ENCODE data around the gene C9orf152. TPM values are rescaled to one million over a fixed set of nuclear protein-coding genes. Genes with fewer than 3 reads are reported as not detected.
"Not testable (repeated sequence)": the region's sequence is repeated elsewhere in the genome, so short reads cannot be mapped to it uniquely, and the experiment has no call there.

The C9orf152 gene
- total RNA-seq, 1 donor from 2014 or later: not detected

- Mint-ChIP-seq H3K36me3 (ENCODE audit: unreplicated experiment) (no peaks in the 10 kb centered on the region), H3K27ac (ENCODE audit: unreplicated experiment) (no peak overlapping the region), H3K4me3 (ENCODE audit: unreplicated experiment) (no peak overlapping the region), H3K27me3 (ENCODE audit: unreplicated experiment) (peaks cover 28% of the 10 kb centered on the region), H3K9me3 (ENCODE audit: unreplicated experiment) (peaks cover under 1% of the 10 kb centered on the region), H3K4me1 (ENCODE audit: unreplicated experiment) (no peaks in the 10 kb centered on the region)
- TF ChIP-seq CTCF (IDR thresholded peaks at IDR 0.05): no peak
- DNase-seq (ENCODE audit: extremely low spot score, unreplicated experiment): no peak
Observed at GRCh38 chr9:110206389-110206788, 1.6 kb downstream of the C9orf152 start.

DNA sequence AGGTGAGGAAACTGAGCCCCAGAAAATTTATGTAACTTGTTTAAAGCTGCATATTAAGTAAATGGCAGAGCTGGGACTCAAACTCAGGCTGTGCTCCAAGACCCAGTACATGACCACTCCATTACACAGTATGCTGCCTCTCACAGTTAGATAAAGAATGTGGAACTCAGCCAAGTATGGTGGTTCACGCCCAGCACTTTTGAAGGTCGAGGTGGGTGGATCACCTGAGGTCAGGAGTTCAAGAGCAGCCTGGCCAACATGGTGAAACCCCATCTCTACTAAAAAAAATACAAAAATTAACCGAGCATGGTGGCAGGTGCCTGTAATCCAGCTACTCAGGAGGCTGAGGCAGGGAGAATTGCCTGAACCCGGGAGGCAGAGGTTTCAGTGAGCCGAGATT is 2.3 kb downstream of the C9orf152 start:
- H3K4me3 Mint-ChIP-seq (ENCODE audit: unreplicated experiment); H3K9me3 Mint-ChIP-seq (ENCODE audit: unreplicated experiment); H3K27ac Mint-ChIP-seq (ENCODE audit: unreplicated experiment); H3K36me3 Mint-ChIP-seq (ENCODE audit: unreplicated experiment); H3K4me1 Mint-ChIP-seq (ENCODE audit: unreplicated experiment); DNase-seq (ENCODE audit: extremely low spot score, unreplicated experiment): not testable (repeated sequence)
- peaks cover 26% of the 10 kb centered on the region for H3K27me3 Mint-ChIP-seq (ENCODE audit: unreplicated experiment)

- TF ChIP-seq CTCF (IDR thresholded peaks at IDR 0.05): no peak
- H3K4me1 Mint-ChIP-seq (ENCODE audit: unreplicated experiment): no peaks in the 10 kb centered on the region
- no peak overlapping the region for H3K4me3 Mint-ChIP-seq (ENCODE audit: unreplicated experiment)
- no peaks in the 10 kb centered on the region for H3K9me3 Mint-ChIP-seq (ENCODE audit: unreplicated experiment)
- H3K36me3 Mint-ChIP-seq (ENCODE audit: unreplicated experiment): no peaks in the 10 kb centered on the region
- no peak for DNase-seq (ENCODE audit: extremely low spot score, unreplicated experiment)
- H3K27ac Mint-ChIP-seq (ENCODE audit: unreplicated experiment): no peak overlapping the region
- H3K27me3 Mint-ChIP-seq (ENCODE audit: unreplicated experiment): peaks cover 9% of the 10 kb centered on the region
Observed at GRCh38 chr9:110202232-110202631, 5.7 kb downstream of the C9orf152 start.

GRCh38 chr9:110199643-110200042 is 8.3 kb downstream of the C9orf152 start:
- Mint-ChIP-seq H3K9me3 (ENCODE audit: unreplicated experiment) (no peaks in the 10 kb centered on the region), H3K36me3 (ENCODE audit: unreplicated experiment) (no peaks in the 10 kb centered on the region), H3K27ac (ENCODE audit: unreplicated experiment) (no peak overlapping the region), H3K4me3 (ENCODE audit: unreplicated experiment) (no peak overlapping the region), H3K27me3 (ENCODE audit: unreplicated experiment) (peaks cover 5% of the 10 kb centered on the region), H3K4me1 (ENCODE audit: unreplicated experiment) (no peaks in the 10 kb centered on the region)
- DNase-seq (ENCODE audit: extremely low spot score, unreplicated experiment): no peak
- TF ChIP-seq CTCF (IDR thresholded peaks at IDR 0.05): no peak

DNA sequence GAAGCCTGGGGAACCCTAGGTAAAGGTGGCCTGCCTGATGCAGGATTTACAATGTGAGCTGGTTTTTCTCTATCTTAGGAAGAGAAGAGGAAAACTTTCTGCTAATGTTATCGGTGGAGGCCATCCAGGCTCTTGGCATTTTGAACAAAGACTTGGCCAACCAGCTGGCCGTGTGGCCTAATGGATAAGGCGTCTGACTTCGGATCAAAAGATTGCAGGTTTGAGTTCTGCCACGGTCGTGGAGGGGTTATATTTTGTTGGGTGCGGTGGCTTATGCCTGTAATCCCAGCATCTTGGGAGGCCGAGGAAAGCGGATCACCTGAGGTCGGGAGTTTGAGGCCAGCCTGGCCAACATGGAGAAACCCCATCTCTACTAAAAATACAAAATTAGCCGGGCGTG is 9.6 kb downstream of the C9orf152 start:
- Mint-ChIP-seq H3K27ac (ENCODE audit: unreplicated experiment) (no peak overlapping the region), H3K9me3 (ENCODE audit: unreplicated experiment) (no peaks in the 10 kb centered on the region), H3K4me3 (ENCODE audit: unreplicated experiment) (no peak overlapping the region), H3K27me3 (ENCODE audit: unreplicated experiment) (peaks cover 5% of the 10 kb centered on the region), H3K4me1 (ENCODE audit: unreplicated experiment) (no peaks in the 10 kb centered on the region), H3K36me3 (ENCODE audit: unreplicated experiment) (no peaks in the 10 kb centered on the region)
- TF ChIP-seq CTCF (IDR thresholded peaks at IDR 0.05): no peak
- no peak for DNase-seq (ENCODE audit: extremely low spot score, unreplicated experiment)

Measured in osteocyte (in vitro differentiated cells).